GM19238 (cell line): ENCODE results near the gene HELZ2.

ENCODE experiments used
- DNase-seq: peaks from one replicate; pipeline ENCODE4 v3.0.0; 2011; ENCODE audit warnings: low spot score; ENCODE audit not compliant: insufficient read length

Gene HELZ2

GRCh38 chr20:63553251-63553932 is 20.6 kb downstream of the HELZ2 start:
- peak; percentile 68 for DNase-seq

DNA sequence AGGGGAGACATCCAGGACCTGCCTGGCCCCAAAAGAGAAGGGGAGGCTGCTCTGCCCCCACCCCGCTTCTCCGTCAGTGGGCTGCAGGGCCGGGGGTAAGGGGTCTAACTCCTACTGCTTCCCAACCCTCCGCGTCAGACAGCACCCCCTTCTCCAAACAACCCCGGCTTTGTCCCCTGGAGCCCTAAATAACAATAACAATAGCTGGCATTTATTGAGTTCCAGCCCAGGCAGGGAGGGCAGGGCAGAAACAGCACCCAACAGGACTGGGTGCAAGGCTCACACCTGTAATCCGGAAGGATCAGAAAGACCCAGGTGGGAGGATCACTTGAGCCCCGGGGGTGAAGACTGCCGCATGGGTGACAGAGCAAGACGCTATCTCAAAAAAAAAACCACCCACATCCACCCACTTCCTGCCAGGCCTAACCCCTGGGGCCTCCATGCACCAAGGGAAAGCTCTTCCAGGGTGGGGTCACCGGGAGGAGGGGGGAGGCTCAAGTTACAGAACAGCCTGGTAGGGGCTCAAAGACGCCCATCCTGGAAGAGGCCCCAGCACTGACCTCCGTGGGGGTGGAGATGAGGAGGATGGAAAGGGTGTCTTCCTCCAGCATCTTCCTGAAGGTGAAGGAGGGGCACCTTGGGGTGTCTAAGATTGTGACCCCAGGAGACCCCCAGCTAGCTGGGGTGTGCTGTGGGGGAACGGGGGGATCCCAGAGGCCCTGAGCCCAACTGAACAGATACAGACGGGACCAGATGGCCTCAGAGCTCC is 21.4 kb downstream of the HELZ2 start:
- DNase-seq: peak; percentile 66

- DNase-seq: no peak
Measured at GRCh38 chr20:63551068-63551467, 23.0 kb downstream of the HELZ2 start.

DNA sequence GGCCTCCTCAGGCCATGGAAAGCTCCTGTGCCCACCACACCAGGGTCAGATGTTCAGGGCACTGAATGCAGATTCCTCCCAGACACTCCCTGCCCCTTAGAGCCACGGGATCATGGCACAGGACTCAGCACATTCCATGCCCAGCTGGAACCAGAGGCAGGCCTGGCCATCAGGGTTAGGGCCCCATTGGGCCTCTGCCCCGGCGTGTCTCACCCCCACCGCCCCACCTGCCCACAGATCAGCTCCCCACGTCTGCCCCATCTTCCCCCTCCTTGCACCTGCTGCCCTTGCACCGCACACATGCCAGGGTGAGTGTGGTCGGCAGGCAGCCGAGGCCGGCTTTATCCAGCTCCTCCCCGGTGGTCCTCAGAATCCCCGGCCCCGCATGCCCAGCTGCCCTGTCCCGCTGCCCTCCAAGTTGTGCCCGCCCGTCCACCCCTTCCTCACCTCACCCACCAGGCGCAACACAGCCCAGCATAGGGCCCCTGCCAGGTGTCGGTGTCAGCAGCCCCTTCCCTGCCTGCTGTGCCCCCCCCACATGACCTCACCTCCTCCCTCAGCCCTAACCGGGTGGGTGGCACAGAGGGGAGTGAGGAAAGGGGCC is 24.3 kb downstream of the HELZ2 start:
- no peak for DNase-seq

DNA sequence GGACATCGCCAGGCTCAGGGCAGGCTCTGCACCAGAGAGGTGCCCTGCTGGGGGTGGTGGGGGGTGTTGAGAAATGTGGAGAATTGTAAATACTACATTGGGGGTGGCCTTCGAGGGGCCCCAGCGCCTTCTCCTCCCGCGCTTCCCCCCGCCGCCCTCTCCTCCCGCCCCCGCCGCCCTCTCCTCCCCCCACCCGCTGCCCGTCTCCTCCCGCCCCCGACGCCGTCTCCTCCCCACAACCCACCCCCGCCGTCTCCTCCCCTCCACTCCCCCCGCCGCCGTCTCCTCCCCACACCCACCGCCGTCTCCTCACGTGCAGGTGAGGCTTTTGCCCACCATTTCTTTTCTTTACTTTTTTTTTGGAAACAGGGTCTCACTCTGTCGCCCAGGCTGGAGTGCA is 25.0 kb downstream of the HELZ2 start:
- no peak for DNase-seq

- DNase-seq: no peak
Measured at GRCh38 chr20:63548542-63548941, 25.5 kb downstream of the HELZ2 start.

- no peak for DNase-seq
Measured at GRCh38 chr20:63547725-63548480, 26.1 kb downstream of the HELZ2 start, which contains the start of gene SRMS. TSS of gene SRMS (minus strand) at chr20:63547749. CDS start at chr20:63547463, 286 bp downstream.

- no peak for DNase-seq
Measured at GRCh38 chr20:63546956-63547724, 26.9 kb downstream of the HELZ2 start.

GRCh38 chr20:63546256-63546955 is 27.6 kb downstream of the HELZ2 start:
- no peak for DNase-seq

GRCh38 chr20:63545814-63546213 is 28.2 kb downstream of the HELZ2 start:
- DNase-seq: no peak

DNA sequence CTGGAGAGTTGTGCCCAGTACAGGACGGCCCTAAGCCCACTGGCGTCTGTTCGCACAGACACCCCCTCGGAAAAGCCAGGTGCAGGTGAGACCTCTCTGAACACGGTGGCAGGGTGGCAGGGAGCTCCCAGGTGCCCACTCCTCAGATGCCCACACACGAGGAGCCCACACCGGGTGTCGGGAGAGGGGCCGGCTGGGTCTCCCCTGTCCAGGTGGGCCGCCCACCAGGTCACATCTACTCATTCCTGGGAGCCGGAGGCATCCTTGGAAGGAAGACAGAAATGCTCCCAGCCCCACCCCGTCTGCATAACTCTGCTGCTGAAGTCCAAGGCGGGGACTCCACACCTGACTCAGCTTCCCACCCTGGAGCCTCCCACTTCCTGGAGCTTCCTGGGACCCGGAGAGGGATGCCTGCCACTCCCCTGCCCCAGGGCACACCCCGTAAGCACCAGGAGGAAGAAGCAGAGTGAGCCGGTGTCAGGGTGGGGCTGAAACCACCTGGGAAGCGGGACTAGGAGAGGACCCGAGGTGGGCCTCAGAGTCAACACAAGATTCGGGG is 29.0 kb downstream of the HELZ2 start:
- no peak for DNase-seq

- DNase-seq: no peak
Measured at GRCh38 chr20:63544241-63544957, 29.6 kb downstream of the HELZ2 start.

- DNase-seq: no peak
Measured at GRCh38 chr20:63543733-63544132, 30.3 kb downstream of the HELZ2 start.

DNA sequence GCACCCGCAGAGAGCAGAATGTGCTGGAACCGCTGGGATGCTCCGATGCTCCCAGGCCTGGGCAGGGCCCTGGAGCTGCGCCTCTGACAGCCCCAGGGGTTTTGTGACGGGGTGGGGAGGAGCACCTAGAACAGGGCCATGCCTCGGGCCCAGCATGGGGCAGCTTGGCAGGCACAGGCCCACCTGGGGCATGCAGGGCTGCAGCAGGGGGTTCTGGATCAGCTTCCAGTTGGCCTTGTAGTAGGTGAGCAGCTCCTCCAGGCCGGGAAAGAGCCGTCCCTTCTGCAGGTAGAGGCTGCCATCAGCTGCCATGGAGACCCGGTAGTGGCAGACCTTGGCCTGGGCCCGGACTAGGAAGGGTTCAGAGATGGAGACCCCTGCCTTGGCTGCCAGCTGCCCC is 30.9 kb downstream of the HELZ2 start:
- DNase-seq: no peak

GRCh38 chr20:63542696-63543095 is 31.3 kb downstream of the HELZ2 start:
- no peak for DNase-seq

GRCh38 chr20:63542031-63542559 is 31.9 kb downstream of the HELZ2 start:
- DNase-seq: no peak

DNA sequence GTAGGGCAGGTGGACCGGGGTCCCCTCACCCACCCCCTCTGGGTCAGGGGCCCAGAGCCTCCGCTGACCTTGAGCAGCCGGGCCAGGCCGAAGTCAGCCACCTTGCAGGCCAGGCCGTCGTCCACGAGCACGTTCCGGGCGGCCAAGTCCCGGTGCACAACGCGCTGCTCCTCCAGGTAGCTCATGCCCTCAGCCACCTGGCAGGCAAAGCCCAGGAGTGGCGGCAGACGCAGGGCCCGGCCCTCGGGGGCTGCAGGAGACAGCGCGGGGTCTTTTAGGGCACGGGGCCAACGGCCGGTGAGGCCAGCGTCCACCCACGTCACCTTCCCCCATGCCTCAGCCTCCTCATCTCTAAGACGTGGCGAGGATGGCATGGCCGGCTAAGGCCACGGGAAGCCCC is 32.7 kb downstream of the HELZ2 start:
- DNase-seq: no peak

DNA sequence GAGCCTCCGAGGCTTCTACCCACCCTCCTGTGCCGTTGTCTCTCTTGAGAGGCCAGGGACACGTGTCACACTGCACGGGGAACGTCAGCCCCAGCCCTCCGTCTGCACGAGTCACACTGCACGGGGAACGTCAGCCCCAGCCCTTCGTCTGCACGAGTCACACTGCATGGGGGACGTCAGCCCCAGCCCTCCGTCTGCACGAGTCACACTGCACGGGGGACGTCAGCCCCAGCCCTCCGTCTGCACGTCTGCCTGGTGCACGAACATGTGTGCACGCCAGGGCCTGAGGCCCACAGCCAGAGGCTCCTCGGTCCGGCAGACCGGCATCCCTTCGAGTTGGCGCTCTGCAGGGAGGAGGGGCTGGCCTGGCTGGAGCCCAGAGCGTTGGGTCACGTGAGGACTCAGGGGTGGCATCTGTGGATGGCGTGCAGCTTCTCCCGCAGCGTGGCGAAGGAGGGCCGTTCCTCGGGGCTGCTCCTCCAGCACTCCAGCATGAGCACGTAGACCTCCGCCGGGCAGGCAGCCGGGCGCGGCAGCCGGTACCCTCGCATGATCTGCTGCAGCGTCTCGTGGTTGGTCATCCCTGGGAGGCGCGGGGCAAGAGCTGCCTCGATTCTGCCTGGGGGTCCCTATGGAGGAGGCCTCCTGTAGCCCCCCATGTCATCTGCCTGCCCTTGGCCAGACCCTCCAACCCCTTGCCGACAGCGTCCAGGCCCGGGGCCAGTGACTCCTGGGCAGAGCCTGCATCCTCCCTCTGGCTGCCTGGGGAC is 33.4 kb downstream of the HELZ2 start:
- DNase-seq: no peak
